SK-N-SH (cell line): ENCODE data around the gene EPHX1. TPM values are rescaled to one million over a fixed set of nuclear protein-coding genes. Genes with fewer than 3 reads are reported as not detected.

Experiments used
- CTCF ChIA-PET: fragments of 300-600, 350-600 bp; formaldehyde crosslinking; extraction: SDS; loops from one replicate; lab custom pipeline; 2021; lab: Yijun Ruan, JAX
- POLR2A ChIA-PET: fragments of 350-600 bp; sonication (Branson Sonifier 250); formaldehyde crosslinking; extraction: SDS; loops from one replicate; lab custom pipeline; 2020; ENCODE audit warnings: antibody characterized with exemption, inconsistent platforms; lab: Yijun Ruan, JAX
- DNase-seq: peaks from one replicate; pipeline ENCODE4 v3.0.0; 2012
- H2AFZ ChIP-seq: fragments of 200-600 bp; sonication (generic); 2 replicates; pipeline ENCODE4 v1.8.1; 2016; ENCODE audit warnings: antibody characterized with exemption, mild to moderate bottlenecking, low read depth
- H3F3A ChIP-seq: fragments of 200-600 bp; sonication (generic); replicated peaks from 2 replicates; pipeline ENCODE3; 2016; ENCODE audit warnings: antibody characterized with exemption, mild to moderate bottlenecking; ENCODE audit not compliant: insufficient read depth
- H3K27ac ChIP-seq, 2 experiments: fragments of 200-500 bp in 1 of 2; fragments of 200-600 bp in 1 of 2; sonication (Bioruptor generic) in 1 of 2; sonication (generic), shearing (Covaris generic) in 1 of 2; 2 replicates each; pipeline versions ENCODE4 v1.5.1 to v1.6.1; 2014 to 2016; ENCODE audit warnings: low read depth in 2 of 2, inconsistent platforms in 1 of 2, low read length in 1 of 2, mild to moderate bottlenecking in 1 of 2, mixed read lengths in 1 of 2
- H3K27me3 ChIP-seq: fragments of 200-600 bp; sonication (generic), shearing (Covaris generic); 2 replicates; pipeline ENCODE4 v1.6.1; 2016; ENCODE audit warnings: mixed run types; ENCODE audit not compliant: insufficient read depth
- H3K36me3 ChIP-seq, 2 experiments: fragments of 200-500 bp in 1 of 2; fragments of 200-600 bp in 1 of 2; sonication (Bioruptor generic) in 1 of 2; sonication (generic) in 1 of 2; replicated peaks in 1 of 2; 2 replicates each; pipeline versions ENCODE3 to v1.5.1; 2014 to 2016; ENCODE audit warnings: low read length in 1 of 2, mild to moderate bottlenecking in 1 of 2; ENCODE audit not compliant: insufficient read depth in 2 of 2, control insufficient read depth in 1 of 2
- H3K4me1 ChIP-seq, 2 experiments: fragments of 200-500 bp in 1 of 2; fragments of 200-600 bp in 1 of 2; sonication (Bioruptor generic) in 1 of 2; sonication (generic), shearing (Covaris generic) in 1 of 2; 2 replicates each; pipeline versions ENCODE4 v1.5.1 to v1.6.1; 2014 to 2016; ENCODE audit warnings: low read depth in 1 of 2, low read length in 1 of 2, mixed run types in 1 of 2; ENCODE audit not compliant: insufficient read depth in 2 of 2, control insufficient read depth in 1 of 2
- H3K4me2 ChIP-seq: fragments of 200-600 bp; sonication (generic), shearing (Covaris generic); 2 replicates; pipeline ENCODE4 v1.6.1; 2017; ENCODE audit warnings: mixed run types
- H3K4me3 ChIP-seq, 2 experiments: fragments of 200-500 bp in 1 of 2; fragments of 200-600 bp in 1 of 2; sonication (Bioruptor generic) in 1 of 2; sonication (generic), shearing (Covaris generic) in 1 of 2; 2 replicates each; pipeline versions ENCODE4 v1.5.1 to v1.8.1; 2014 to 2016; ENCODE audit warnings: low read depth in 2 of 2, inconsistent platforms in 1 of 2, low read length in 1 of 2, mild to moderate bottlenecking in 1 of 2, mixed read lengths in 1 of 2, moderate library complexity in 1 of 2
- H3K79me2 ChIP-seq: fragments of 200-600 bp; sonication (generic); 2 replicates; pipeline ENCODE4 v1.8.1; 2017; ENCODE audit warnings: mild to moderate bottlenecking; ENCODE audit not compliant: insufficient read depth
- H3K9ac ChIP-seq: fragments of 200-600 bp; sonication (generic); 2 replicates; pipeline ENCODE4 v1.6.1; 2017; ENCODE audit warnings: mixed run types
- H3K9me2 ChIP-seq: fragments of 200-600 bp; sonication (generic); 2 replicates; pipeline ENCODE4 v1.6.1; 2017; ENCODE audit warnings: mixed run types
- H3K9me3 ChIP-seq: fragments of 200-600 bp; sonication (generic); 2 replicates; pipeline ENCODE4 v1.6.1; 2017; ENCODE audit warnings: mixed run types, mild to moderate bottlenecking, moderate library complexity
- H4K20me1 ChIP-seq: fragments of 200-600 bp; sonication (generic); 2 replicates; pipeline ENCODE4 v1.6.1; 2017; ENCODE audit warnings: mild to moderate bottlenecking, mixed run types; ENCODE audit not compliant: insufficient read depth
- ELF1 ChIP-seq: IDR thresholded peaks from 2 replicates; pipeline ENCODE4 v1.4.0; 2012
- EP300 ChIP-seq, 2 experiments: IDR thresholded peaks; 2 replicates each; pipeline versions ENCODE4 v1.4.0 to v1.6.1; 2012; ENCODE audit warnings: borderline replicate concordance in 1 of 2, low read depth in 1 of 2, low read length in 1 of 2
- GABPA ChIP-seq: IDR thresholded peaks from 2 replicates; pipeline ENCODE4 v1.4.0; 2012; ENCODE audit warnings: low read depth, mild to moderate bottlenecking
- JUND ChIP-seq: IDR thresholded peaks from 2 replicates; pipeline ENCODE4 v1.4.0; 2012
- RAD21 ChIP-seq: IDR thresholded peaks from 2 replicates; pipeline ENCODE4 v1.6.1; 2012; ENCODE audit warnings: mild to moderate bottlenecking, low read length
- RFX5 ChIP-seq: IDR thresholded peaks from 2 replicates; pipeline ENCODE4 v1.6.1; 2012; ENCODE audit warnings: mild to moderate bottlenecking, improper control_type of control experiment, low read length
- RXRA ChIP-seq: IDR thresholded peaks from 2 replicates; pipeline ENCODE4 v1.4.0; 2012; ENCODE audit warnings: low read depth, mild to moderate bottlenecking, borderline replicate concordance
- SIN3A ChIP-seq: IDR thresholded peaks from 2 replicates; pipeline ENCODE4 v1.6.1; 2012; ENCODE audit warnings: low read depth, mild to moderate bottlenecking, low read length, moderate library complexity, borderline replicate concordance
- TAF1 ChIP-seq: IDR thresholded peaks from 2 replicates; pipeline ENCODE4 v1.6.1; 2012; ENCODE audit warnings: low read depth, mild to moderate bottlenecking, low read length, moderate library complexity, borderline replicate concordance
- WGBS: methylation state at CpG from one replicate; pipeline ENCODE4 v1.1.6; 2017; ENCODE audit warnings: low lambda C conversion rate; 5-methylcytosine and 5-hydroxymethylcytosine counted together
- polyA plus RNA-seq, 3 experiments: library from polyadenylated mRNA; depleted of rRNA; stranded (reverse); fragments of >200 nt; gene quantifications; 2 replicates each; pipeline ENCODE4 v1.2.3, GENCODE V29; 2012
- TF ChIP-seq, protein P1 (sequence below): IDR thresholded peaks from 2 replicates; pipeline ENCODE4; 2012
- TF ChIP-seq, protein P2 (sequence below): fragments of 200-600 bp; sonication (generic); IDR thresholded peaks from 2 replicates; pipeline ENCODE4 v1.6.1; 2017; ENCODE audit warnings: antibody characterized with exemption, mild to moderate bottlenecking, moderate library complexity
- TF ChIP-seq, protein P3 (sequence below): IDR thresholded peaks from 2 replicates; pipeline ENCODE4 v1.6.1; 2012; ENCODE audit warnings: mild to moderate bottlenecking, low read depth, low read length, moderate library complexity
- TF ChIP-seq, protein P4 (sequence below): fragments of 150-350 bp; IDR thresholded peaks from 2 replicates; pipeline ENCODE4 v1.6.1; 2016; ENCODE audit warnings: mild to moderate bottlenecking, low read depth, low read length

The EPHX1 gene
- polyA plus RNA-seq, 1 of the 3 experiments (the other 2 are of a cell fraction) = 45.7 TPM

DNA sequence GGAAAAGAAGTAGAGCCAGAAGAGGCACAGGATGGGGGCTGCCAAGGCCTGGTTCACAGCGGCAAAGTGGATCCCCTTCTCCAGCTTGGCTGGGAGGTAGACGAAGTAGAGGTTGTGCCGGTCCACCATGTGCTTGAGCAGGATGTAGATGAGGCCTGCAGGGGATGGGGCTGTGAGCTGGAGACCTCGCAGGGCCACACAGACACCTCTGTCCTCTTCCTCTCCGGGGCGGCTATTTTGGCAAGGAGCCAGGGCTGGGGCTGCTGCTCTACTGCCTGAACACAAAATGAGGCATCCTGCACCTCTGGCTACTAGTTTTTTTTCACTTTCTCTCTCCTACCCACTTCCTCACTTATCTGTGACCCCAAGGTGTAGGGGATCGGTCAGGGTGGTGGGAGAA is 40.0 kb downstream of the EPHX1 start (continued):
- TF ChIP-seq, protein P1, sequence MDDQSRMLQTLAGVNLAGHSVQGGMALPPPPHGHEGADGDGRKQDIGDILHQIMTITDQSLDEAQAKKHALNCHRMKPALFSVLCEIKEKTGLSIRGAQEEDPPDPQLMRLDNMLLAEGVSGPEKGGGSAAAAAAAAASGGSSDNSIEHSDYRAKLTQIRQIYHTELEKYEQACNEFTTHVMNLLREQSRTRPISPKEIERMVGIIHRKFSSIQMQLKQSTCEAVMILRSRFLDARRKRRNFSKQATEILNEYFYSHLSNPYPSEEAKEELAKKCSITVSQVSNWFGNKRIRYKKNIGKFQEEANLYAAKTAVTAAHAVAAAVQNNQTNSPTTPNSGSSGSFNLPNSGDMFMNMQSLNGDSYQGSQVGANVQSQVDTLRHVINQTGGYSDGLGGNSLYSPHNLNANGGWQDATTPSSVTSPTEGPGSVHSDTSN = no peak
- TF ChIP-seq, all 33 proteins: peak for 0

DNA sequence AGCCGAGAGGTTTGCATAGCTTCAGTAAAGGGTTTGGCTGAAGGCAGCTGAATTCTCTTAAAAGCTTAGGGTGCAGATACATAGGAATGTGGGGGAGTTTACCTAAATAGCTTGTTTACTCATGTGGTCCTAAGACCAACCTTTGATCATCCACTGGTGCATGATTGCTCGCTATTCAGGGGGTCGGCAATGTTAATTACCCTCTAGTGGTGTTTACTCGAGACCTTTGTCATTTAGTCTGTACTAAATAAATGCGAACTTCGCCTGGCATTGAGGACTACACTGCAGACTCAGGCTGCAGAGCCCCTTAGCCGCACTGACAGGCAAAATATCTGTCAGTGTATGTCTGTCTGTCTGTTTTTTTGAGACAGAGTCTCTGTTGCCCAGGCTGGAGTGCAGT is 40.4 kb downstream of the EPHX1 start:
- Histone ChIP-seq H3K4me1 (peaks cover 0 to 10% of the 10 kb centered on the region in 2 experiments; a peak in 1 of 4 replicates), H3K36me3 (peaks cover 0 to 19% of the 10 kb centered on the region in 2 experiments), H3K4me2 (no peak overlapping the region), H3K27me3 (no peaks in the 10 kb centered on the region), H3K9me3 (no peaks in the 10 kb centered on the region), H4K20me1 (no peaks in the 10 kb centered on the region), H3K4me3 (no peak overlapping the region), H3F3A (no peaks in the 10 kb centered on the region), H3K79me2 (no peaks in the 10 kb centered on the region), H2AFZ (no peak overlapping the region), H3K27ac (no peak overlapping the region), H3K9ac (no peak overlapping the region), H3K9me2 (no peaks in the 10 kb centered on the region)
- WGBS = 96% methylated on average over 7 of the region's 7 CpGs
- no peak for DNase-seq
- ChIA-PET POLR2A (no interaction called here), CTCF (interaction anchor here (2.6 kb wide), 1 partner anchor 376 kb away, joined by 17 read pairs; no protein-coding TSS in a partner anchor)
- TF ChIP-seq, protein P1 = no peak
- no peak for TF ChIP-seq RXRA
- no peak for TF ChIP-seq TAF1
- no peak for TF ChIP-seq RAD21
- TF ChIP-seq, protein P2, sequence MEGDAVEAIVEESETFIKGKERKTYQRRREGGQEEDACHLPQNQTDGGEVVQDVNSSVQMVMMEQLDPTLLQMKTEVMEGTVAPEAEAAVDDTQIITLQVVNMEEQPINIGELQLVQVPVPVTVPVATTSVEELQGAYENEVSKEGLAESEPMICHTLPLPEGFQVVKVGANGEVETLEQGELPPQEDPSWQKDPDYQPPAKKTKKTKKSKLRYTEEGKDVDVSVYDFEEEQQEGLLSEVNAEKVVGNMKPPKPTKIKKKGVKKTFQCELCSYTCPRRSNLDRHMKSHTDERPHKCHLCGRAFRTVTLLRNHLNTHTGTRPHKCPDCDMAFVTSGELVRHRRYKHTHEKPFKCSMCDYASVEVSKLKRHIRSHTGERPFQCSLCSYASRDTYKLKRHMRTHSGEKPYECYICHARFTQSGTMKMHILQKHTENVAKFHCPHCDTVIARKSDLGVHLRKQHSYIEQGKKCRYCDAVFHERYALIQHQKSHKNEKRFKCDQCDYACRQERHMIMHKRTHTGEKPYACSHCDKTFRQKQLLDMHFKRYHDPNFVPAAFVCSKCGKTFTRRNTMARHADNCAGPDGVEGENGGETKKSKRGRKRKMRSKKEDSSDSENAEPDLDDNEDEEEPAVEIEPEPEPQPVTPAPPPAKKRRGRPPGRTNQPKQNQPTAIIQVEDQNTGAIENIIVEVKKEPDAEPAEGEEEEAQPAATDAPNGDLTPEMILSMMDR = no peak
- TF ChIP-seq, protein P3, sequence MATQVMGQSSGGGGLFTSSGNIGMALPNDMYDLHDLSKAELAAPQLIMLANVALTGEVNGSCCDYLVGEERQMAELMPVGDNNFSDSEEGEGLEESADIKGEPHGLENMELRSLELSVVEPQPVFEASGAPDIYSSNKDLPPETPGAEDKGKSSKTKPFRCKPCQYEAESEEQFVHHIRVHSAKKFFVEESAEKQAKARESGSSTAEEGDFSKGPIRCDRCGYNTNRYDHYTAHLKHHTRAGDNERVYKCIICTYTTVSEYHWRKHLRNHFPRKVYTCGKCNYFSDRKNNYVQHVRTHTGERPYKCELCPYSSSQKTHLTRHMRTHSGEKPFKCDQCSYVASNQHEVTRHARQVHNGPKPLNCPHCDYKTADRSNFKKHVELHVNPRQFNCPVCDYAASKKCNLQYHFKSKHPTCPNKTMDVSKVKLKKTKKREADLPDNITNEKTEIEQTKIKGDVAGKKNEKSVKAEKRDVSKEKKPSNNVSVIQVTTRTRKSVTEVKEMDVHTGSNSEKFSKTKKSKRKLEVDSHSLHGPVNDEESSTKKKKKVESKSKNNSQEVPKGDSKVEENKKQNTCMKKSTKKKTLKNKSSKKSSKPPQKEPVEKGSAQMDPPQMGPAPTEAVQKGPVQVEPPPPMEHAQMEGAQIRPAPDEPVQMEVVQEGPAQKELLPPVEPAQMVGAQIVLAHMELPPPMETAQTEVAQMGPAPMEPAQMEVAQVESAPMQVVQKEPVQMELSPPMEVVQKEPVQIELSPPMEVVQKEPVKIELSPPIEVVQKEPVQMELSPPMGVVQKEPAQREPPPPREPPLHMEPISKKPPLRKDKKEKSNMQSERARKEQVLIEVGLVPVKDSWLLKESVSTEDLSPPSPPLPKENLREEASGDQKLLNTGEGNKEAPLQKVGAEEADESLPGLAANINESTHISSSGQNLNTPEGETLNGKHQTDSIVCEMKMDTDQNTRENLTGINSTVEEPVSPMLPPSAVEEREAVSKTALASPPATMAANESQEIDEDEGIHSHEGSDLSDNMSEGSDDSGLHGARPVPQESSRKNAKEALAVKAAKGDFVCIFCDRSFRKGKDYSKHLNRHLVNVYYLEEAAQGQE = no peak
- no peak for TF ChIP-seq RFX5
- TF ChIP-seq EP300 (IDR thresholded peaks at IDR 0.05; ENCODE audit: borderline replicate concordance in 1 of 2, low read depth in 1 of 2, low read length in 1 of 2) = no peak
- TF ChIP-seq ELF1 = no peak
- no peak for TF ChIP-seq GABPA
- TF ChIP-seq SIN3A = no peak
- TF ChIP-seq, protein P4, sequence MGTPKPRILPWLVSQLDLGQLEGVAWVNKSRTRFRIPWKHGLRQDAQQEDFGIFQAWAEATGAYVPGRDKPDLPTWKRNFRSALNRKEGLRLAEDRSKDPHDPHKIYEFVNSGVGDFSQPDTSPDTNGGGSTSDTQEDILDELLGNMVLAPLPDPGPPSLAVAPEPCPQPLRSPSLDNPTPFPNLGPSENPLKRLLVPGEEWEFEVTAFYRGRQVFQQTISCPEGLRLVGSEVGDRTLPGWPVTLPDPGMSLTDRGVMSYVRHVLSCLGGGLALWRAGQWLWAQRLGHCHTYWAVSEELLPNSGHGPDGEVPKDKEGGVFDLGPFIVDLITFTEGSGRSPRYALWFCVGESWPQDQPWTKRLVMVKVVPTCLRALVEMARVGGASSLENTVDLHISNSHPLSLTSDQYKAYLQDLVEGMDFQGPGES = no peak
- no peak for TF ChIP-seq JUND
